CD4-positive, alpha-beta T cell treated with Interleukin-6 for 4 hours (primary cell): ENCODE measurements around the gene INSIG1.
A peak's percentile ranks its signal among the peaks of the same experiment; 100 is the strongest.

Experiments used
- DNase-seq: peaks from one replicate; pipeline ENCODE4 v3.0.0-alpha.2; 2020; ENCODE audit warnings: mixed read lengths

Gene INSIG1

DNA sequence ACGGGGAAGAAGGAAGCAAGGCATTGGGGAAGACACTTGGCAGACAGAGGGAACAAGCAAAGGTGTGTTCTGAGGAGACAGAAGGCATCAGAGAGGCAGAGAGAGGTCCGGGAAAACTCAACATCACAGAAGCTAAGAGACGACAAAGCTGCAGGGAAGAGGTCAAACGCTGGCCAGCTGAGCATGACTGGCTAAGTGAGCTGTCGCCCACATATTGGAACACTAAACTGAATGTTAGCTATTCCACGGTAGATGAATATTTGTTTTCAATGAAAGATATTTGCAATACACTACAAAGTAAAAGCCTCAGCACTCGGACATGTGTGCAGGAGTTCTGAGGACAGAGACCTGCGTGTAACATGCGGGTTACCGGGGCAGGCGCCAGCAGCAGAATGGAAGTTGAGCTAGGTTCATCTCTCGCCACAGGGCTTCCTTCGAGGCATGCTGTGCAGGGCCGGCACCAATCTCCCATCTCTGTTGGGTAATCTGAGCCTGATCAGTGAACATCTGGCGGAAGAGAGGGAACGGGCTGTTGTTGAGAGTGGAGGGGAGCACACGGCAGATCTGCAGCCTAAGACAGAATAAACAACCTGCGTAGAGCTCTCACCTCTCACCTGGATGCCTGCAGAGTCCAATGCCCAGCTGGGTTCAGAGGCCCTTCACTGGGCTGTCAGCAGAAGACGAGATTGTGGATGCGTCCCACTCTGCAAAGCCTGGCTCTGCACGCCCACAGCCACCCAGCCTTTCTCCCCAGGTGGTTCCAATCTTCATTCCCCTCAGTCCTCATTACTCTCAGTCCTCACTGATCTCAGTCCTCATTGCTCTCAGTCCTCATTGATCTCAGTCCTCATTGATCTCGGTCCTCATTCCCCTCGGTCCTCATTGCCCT lies 35.9 kb downstream of the INSIG1 start:
- no peak for DNase-seq

DNA sequence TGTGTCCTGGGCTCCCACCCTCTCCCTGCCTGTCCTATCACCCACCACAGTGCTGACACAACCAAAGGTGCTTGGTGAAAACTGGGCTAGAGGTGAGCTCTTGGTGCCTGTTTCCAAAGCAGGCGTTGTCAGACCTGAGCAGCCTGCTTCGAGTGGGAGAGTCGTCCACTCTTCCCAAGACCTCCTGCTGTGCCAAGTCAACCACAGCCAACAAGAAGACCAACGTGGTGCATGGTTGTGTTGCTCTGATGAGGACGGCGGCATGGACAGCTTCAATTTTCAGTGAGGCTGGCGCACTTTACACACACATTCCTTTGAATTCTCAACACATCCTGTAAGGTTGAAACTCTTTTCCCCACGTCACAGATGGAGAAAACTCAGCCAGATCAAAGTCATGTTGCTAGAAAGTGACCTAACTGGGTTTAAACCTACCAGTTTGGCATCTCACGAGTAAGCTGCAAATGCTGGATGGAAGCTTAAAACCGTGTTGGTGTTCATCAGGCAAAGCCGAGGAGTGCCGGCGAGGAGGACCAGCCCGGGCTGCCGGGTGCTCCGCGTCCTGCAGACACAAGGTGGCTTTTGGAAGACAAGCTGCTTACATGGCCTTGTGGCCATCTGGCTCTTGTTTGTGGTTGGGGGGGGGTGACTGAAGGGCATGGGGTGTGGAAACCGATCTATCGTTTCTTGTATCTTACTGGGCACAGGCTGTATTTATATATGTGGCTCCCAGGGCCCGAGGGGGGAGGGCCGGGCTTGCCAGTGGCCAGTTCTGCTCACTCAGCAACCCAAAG lies 39.3 kb downstream of the INSIG1 start:
- no peak for DNase-seq

DNA sequence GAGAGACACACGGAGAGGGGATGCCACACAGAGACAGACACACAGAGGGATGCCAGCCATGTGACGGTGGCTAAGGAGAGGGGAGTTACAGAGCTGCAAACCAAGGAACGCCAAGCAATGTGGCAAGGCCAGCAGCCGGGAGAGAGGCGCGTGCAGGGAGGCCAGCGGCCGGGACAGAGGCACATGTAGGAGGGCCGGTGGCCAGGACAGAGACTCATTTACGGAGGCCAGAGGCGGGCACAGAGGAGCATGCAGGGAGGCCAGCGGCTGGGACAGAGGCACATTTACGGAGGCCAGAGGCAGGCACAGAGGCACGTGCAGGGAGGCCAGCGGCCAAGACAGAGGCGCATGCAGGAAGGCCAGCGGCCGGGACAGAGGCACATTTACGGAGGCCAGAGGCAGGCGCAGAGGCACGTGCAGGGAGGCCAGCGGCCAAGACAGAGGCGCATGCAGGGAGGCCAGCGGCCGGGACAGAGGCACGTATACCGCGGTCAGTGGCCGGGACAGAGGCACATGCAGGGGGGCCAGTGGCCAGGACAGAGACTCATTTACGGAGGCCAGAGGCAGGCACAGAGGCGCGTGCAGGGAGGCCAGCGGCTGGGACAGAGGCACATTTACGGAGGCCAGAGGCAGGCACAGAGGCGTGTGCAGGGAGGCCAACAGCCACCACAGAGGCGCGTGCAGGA lies 40.4 kb downstream of the INSIG1 start:
- DNase-seq = no peak

DNA sequence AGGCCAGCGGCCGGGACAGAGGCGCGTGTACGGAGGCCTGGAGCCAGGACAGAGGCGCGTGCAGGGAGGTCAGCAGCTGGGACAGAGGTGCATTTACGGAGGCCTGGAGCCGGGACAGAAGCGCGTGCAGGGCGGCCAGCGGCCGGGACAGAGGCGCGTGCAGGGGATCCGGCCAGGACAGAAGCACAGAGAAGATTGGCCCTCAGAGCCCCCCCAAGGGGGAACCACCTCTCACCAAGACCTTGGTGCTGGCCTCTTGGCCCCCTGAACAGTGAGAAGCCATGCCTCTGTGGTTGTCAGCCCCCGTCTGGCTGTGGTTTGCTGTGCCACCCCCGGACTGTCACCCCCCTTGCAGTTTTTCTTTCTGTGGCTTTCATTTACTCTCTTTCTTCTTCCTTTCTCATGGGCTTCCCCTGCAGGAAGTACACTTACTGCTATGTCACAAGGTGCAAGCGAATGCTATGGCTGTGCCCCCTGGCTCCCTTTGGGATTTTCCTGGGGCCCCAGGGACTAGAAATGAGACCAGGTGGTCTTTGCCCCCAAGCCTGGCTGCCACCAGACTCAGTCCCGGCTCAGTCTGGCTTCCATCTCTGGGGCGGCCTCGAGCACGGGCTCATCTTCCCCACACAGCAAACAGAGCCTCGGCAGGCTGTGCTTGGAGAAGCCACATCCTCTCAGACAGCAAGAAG lies 41.1 kb downstream of the INSIG1 start:
- DNase-seq = peak; percentile 37

DNA sequence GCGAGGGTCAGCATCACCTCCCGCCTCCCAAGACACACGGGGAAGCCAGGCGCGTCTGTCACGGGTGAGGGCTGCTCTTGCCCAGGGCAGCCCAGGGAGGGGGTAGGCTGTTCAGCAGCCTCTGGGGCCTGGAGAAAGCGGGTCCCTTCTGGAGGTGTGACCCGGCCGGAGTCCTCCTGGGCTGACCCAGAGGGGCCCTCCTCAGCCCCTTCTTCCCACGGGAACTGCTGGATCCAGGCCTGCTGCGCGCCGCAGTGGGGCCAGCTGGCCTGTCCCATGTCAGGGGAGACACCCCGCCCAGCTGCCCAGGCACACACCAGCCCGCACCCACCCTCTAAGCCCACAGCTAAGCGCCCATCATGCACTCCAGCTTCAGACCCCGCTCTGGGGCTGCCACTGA lies 41.8 kb downstream of the INSIG1 start:
- no peak for DNase-seq

DNA sequence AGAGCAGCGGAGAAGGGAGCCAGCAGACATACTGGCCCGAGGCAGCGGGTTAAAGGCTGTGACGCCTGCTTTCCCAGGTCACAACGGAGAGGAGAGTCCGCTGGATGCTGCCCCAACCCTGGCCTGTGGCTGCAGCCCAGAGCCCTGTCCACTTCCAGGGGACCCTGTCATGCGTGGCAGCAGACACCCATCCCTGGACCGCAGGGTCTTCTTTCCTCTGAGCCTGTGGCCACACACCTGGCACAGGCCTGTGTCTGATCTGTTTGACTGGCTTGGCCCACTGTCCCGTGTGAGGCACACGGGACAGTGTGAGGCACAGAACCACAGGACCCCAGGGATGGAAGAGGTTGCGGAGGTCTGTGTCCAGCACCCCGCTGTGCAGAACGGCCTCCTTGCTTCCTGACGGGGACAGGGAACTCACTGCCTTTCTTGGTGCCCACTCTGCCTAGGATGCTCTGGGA lies 42.4 kb downstream of the INSIG1 start:
- DNase-seq = no peak

DNA sequence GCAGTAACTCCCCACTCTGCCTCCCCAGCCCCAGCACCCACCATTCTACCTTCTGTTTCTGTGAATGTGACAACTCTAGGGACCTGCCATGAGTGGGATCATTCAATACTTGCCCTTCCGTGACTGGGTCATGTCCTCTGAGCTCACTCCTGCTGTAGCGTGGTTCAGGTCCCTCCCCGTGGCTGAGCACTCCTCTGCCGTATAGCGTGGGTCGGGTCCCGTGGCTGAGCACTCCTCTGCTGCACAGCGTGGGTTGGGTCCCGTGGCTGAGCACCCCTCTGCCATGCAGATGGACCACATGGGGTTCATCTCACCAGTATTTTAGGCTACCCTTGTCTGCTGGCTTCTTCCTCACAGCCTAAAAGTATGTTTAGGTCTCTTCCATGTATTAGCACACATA lies 43.0 kb downstream of the INSIG1 start:
- no peak for DNase-seq

DNA sequence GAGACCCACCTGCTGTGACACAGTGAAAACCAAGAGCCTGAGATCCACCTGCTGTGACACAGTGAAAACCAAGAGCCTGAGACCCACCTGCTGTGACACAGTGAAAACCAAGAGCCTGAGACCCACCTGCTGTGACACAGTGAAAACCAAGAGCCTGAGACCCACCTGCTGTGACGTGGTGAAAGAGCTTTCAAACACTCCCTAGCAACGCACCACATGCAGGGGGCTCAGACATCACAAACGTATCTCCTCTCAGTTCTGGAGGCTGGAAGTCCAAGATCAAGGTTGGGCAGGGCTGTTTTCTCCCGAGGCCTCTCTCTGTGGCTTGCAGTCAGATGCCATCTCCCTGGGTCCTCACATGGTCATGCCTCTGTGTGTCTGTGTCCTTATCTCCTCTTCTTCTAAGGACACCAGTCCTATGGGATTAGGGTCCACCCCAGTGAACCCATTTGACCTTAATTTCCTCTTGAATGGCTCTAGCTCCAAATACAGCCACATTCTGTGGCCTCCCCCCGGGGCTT lies 43.8 kb downstream of the INSIG1 start:
- no peak for DNase-seq

DNA sequence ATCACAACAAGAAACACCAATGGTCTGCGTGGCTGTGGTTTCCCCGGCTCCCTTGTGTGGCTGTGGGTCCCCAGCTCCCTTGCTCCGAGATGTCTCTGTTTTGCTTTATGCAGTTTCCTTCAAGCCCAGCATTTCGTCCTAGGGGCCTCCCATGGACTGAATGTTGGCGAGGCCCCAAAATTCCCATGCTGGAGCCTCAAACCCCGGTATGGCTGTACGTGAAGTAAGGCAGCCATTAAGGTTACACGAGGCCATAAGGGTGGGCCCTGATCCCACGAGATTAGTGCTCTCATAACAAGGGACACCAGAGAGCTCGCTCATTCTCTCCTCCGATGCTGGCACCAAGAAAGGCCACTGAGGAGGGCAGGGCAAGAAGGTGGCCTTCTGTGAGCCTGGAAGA lies 44.6 kb downstream of the INSIG1 start:
- DNase-seq = no peak

DNA sequence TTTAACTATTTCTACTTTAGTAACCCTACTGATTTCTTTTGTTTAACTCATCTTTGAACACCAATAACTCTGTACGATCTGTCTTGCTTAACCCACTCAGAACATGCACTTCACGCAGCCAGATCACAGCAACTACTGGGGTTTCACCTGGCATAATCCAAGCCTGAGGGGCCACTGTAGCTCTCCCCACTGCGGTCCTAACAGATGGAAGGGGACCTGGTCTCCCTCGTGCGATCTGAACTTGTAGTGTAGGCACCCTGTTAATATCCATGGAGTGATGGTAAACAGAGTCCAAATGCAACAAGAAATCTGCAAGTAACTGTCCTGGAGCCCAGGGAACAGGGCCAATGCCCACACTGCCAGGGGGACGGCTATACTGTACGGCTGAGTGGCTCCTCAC lies 45.5 kb downstream of the INSIG1 start:
- no peak for DNase-seq

DNA sequence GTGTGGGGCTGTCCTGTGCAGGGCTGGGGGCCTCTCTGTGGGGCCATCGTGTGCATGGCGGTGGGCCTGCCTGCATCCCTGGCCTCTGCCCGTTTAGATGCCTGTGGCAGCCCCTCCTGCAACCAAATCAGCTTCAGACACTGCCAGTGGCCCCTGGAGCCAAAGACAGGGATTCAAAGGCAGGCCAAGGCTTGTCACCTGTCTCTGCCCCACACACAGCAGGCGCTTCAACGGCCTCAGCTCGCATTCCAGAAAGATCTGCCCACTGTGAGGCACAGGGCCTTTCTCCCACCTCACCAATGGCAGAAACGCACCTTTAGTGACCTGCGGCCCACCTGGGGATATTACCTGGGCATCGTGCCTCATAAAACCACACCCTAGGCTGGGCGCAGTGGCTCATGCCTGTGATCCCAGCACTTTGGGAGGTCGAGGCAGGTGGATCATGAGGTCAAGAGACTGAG lies 46.0 kb downstream of the INSIG1 start:
- no peak for DNase-seq

DNA sequence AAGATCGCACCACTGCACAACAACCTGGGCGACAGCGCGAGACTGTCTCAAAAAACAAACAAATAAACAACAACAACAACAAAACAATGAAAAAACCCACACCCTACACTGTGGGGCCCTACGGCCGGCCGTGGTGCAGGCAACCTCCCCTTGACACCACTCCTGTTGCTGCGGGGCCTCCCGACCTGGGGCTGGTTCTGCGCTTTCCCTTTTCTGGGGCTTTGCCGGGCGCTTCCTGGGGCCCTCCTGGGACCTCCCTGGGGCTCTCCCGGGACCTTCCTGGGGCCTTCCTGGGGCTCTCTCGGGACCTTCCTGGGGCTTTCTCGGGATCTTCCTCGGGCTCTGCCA lies 46.6 kb downstream of the INSIG1 start:
- DNase-seq = no peak

DNA sequence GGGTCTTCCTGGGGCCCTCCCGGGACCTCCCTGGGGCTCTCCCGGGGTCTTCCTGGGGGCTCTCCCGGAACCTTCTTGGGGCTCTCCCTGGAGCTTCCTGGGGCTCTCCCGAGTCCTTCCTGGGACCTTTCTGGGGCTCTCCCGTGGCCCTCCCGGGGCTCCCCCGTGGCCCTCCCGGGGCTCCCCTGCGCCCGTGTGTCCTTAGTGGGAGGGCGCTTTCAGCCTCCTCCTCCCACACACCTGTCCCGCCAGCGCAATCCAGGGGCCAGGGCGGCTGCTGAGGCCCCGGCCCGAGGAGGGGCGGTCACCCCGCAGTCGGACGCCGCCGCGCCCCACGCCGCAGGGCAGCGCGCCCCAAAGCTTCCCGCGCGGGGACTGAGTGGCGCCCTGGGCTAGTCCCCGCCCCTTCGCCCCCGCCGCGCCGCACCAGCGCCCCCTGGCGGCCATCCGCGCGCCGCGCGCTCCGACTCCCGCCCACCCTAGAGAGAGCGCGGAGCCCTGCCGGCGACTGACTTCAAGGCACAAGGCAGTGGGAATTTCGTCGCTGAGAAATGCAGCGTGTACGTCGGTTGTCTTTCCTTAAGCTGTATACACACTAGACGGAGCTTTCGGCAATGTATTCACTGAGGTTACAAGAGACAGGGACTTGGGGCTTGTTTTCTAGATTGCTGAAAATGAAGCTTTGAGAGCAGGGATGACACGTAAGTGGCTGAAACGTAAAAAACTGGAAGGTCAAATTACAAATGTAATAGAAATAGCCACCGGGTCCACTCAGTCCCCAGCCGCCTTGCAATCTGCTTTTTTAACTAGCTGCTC lies 47.1 kb downstream of the INSIG1 start:
- DNase-seq = peak; percentile 83

DNA sequence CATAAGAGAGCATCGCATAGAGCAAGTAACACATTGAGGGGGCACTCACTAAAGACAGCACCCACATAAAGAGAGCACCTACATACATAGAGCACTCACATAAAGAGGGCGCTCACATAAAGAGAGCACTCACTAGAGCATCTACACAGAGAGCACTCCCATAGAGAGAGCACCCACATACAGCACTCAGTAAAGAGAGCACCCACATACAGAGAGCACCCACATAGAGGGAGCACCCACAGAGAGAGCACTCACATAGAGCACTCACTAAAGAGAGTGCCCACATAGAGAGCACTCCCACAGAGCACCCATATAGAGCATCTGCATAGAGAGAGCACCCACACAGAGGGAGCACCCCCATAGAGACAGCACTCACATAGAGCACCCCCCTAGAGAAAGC lies 47.8 kb downstream of the INSIG1 start:
- DNase-seq = no peak

DNA sequence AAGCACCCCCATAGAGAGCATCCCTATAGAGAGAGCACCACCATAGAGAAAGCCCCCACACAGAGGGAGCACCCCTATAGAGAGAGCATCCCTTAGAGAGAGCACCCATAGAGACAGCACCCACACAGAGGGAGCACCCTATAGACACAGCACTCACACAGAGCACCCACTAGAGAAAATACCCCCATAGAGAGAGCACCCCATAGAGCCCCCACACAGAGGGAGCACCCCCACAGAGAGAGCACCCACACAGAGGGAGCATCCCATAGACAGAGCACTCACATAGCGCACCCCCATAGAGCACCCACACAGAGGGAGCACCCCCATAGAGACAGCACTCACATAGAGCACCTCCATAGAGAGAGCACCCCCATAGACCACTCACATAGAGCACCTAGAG lies 48.6 kb downstream of the INSIG1 start:
- no peak for DNase-seq

DNA sequence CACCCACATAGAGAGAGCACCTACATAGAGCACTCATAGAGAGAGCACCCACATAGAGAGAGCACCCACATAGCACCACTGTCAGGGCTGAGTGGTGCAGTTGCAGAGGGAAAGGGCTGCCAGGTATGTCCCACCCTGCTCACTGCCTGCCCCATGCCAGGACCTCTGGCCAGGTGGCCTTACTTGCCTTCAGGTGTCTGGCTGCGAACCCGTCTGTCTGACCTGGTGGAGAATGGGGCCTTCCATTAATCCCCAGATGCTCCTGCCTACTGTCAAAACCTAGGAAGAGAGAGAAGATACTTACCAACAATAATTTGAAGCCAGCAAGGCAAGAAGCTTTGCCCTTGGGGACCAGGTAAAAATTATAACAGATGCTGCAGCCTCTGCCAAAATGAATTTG lies 51.1 kb downstream of the INSIG1 start:
- DNase-seq = no peak

DNA sequence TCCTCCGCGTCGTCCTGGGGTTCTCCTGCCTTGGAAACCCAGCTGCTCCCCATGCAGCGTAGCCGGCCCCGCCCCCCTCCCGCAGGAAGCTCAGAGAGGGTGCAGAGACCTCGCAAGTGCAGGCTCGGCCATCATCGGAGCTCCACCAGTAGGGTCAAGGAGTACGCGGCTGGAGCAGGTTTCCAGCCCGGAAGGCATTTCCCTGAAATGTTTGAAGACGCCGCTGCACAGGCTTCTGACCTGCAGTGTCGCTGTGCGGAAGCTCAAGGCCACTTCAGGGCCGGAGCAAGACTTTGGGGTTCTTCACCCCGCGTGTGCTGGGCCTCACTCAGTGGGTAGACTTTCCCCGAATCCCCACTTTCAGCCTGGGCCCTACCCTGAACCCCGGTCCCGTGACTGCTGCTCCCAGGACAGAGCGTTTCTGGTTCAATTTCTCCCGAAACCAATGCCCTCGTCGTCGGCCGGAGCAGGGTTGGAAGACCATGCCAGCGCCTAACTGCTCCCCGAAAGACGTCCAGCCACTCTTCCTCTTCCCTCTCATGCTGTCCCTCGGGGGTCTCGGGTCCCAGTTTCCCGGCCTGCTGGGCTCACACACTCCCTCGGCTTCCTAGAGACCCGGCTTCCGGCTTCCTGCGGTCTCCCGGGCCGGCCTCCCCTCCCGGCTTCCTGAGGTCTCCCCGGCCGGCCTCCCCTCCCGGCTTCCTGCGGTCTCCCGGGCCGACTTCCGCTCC lies 52.1 kb downstream of the INSIG1 start:
- DNase-seq = no peak

DNA sequence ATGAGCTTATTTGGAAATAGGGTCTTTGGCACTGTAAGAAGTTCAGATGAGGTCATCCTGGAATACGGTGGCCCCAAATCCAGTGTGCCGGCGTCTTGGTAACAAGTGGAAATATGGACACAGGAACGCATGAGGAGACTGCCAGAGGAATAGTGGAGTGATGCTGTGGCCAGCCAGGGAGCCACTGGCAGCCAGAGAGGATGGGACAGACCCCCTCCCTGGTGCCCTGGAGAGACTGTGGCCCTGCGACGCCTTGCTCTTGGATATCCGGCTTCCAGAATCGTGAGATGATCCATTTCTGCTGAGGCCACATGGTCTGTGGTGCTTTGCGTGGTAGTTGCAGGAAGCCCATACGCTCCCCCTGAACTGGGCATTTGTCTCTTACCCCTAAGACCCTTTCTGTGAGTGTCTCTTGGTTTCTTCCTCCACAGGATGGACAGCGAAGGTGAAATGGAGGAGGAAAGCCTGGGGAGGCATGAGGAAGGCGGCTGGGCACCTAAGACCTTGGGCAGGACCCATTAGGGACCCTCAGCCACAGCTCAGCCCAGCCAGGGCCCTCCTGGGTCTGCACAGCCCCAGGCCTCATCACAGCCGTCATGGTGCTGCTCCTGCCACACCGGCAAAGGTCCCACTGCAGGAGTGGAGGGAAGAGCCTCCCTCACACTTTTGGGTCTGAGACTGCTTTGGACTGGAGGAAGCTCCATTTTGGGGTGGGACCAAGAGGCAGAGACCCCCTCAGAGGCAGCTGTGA lies 53.6 kb downstream of the INSIG1 start:
- DNase-seq = no peak

DNA sequence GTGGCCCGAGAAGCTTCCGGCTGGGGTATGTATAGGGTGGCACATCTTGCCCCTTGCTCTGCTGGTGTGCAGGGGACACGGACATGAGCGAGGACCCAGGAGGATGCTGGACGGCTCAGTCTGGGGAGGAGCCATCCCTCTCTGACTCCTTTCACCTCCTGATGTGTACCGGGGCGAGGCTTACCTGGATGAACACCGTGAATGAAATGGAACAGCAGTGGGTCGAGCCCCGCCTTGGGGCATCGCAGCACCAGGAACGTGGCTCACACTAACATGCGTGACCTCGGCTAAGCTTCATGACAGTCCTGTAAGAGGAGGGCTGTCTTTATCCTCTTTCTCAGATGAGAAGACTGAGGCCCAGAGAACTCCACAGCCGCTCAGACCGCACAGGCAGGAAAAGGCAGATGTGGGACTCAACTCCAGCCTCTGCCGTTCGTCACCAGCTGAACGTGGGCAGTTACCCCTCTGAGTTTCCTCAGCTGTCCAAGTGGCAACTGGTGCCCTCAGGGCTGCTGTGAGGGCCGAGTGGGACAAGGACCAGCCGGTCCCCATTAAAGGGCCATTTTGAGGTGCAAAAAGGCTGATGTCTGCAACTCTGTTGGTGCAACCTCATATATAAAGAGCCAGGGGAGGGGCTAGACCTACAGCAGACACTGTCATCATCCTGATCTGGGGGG lies 54.5 kb downstream of the INSIG1 start:
- no peak for DNase-seq

DNA sequence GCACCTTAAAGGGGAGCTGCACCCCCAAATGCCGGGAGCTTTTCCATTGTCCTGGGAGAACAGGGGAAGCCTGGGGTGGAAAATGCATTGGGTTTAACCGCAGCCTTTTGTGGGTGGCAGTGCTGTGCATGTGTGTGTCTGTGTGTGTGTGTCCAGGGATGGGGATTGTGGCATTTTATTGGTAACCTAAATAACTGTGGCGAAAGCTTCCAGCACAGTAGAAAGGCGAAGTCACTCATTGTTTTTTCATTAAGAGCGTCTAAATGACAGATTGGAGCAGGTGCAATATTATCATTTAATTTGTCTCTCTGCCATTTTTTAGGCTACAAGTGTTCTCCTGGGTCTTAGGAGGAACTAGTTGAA lies 55.1 kb downstream of the INSIG1 start:
- no peak for DNase-seq
